IPS-18a (cell line): ENCODE data around the gene PRRC2B.
A peak's percentile ranks its signal among the peaks of the same experiment; 100 is the strongest.
"Not testable (repeated sequence)": the region's sequence is repeated elsewhere in the genome, so short reads cannot be mapped to it uniquely, and the experiment has no call there.

Source experiments
- H3K27ac ChIP-seq: one replicate; pipeline ENCODE4 v1.5.1; 2013; ENCODE audit warnings: low read length
- H3K27me3 ChIP-seq: one replicate; pipeline ENCODE4 v1.6.1; 2013; ENCODE audit warnings: mild to moderate bottlenecking, low read length; ENCODE audit not compliant: control insufficient read depth, insufficient read depth
- H3K36me3 ChIP-seq: one replicate; pipeline ENCODE4 v1.6.1; 2013; ENCODE audit warnings: low read depth, low read length; ENCODE audit not compliant: control insufficient read depth
- H3K4me1 ChIP-seq: one replicate; pipeline ENCODE4 v1.6.1; 2013; ENCODE audit warnings: low read depth, low read length; ENCODE audit not compliant: control insufficient read depth
- H3K4me3 ChIP-seq: one replicate; pipeline ENCODE4 v1.5.1; 2013; ENCODE audit warnings: low read length
- H3K9ac ChIP-seq: one replicate; pipeline ENCODE4 v1.6.1; 2013; ENCODE audit warnings: mild to moderate bottlenecking, low read length, moderate library complexity
- H3K9me3 ChIP-seq: one replicate; pipeline ENCODE4 v1.6.1; 2013; ENCODE audit warnings: low read depth, low read length; ENCODE audit not compliant: control insufficient read depth

Gene PRRC2B

DNA sequence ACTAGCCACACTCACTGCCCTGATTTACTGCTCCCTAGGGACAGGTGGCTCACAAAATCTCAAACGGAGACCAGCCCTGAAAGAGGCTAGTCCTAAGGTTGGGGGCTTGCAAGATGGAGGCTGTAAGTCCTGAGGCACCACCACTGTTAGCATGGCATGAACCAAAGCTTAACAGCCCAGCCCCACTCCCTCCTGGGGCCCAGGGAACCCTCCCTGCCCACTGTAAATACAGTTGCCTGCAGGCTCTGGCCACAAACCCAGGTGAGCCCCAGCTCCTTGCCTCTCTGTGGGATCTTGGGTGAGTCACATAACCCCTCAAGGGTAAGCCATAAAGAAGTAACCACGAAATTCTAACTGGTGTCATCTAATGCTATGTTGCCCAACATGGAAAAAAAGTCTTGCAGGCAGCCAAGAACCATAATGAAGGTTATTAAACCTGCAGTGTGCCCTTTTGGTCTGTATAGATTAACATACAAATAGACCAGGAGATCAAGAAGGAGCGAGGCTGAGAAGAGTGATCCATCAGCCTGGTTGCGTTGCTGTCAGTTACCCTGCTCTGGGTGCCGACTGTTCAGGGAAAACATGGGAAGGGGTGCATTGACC is 107.2 kb downstream of the PRRC2B start:
- Histone ChIP-seq H3K9ac (no peak overlapping the region), H3K4me1 (peaks cover 6% of the 10 kb centered on the region), H3K9me3 (no peaks in the 10 kb centered on the region), H3K27ac (no peak overlapping the region), H3K4me3 (no peak overlapping the region), H3K36me3 (peaks cover 38% of the 10 kb centered on the region), H3K27me3 (peaks cover 10% of the 10 kb centered on the region)

DNA sequence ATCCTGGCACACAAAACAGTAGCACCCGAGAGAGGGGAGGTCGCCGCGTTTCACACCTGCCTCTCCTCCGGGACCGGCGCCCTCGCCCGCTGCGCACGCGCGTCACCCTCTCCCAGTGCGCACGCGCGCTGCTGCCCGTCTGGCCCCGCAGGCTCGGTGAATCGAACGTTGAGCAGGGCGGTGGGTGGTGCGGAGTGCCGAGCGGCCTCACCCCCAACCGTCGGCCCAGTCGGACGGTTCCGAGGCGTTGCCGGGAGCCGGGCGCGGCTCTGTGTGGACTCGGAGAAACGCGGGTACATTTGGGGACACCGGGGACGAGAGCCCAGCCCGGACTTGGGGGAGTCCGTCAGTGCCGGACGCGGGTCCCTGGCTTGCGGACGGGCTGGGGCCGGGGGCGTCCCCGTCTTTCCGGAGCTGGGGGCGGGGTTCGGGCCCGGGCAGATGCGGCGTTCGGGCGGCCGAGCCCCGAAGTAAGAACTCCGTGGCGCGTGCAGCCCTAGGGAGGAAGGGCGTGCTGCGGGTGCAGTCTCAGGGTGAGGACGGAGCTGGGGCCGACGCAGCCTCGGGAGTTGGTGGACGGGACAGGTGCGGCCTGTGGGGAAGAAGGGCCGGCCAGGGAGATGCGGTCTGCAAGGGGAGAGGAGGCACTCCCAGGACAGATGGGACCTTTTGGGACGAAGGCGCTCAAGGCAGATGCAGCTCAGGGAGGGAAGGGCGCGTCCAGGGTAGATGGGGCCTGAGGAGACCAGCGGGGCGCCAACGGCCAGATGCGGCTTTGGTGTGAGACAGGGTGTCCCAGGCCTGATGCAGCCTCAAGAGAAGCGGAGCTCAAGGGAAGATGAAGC is 109.1 kb downstream of the PRRC2B start, which contains the start of gene POMT1:
POMT1 (plus strand) TSS at position 138 of the 845 bp plus-strand sequence. CDS start 1,301 bp downstream, outside the sequence.
- peaks cover 6% of the 10 kb centered on the region for H3K4me1 ChIP-seq
- peaks cover 10% of the 10 kb centered on the region for H3K27me3 ChIP-seq
- H3K36me3 ChIP-seq: peaks cover 23% of the 10 kb centered on the region
- no peak within 1 kb of the TSS for H3K27ac ChIP-seq
- H3K9ac ChIP-seq: peak within 1 kb of the TSS; percentile 57
- peak within 1 kb of the TSS; percentile 80 for H3K4me3 ChIP-seq
- H3K9me3 ChIP-seq: no peaks in the 10 kb centered on the region

- peak overlapping the region; percentile 57 for H3K9ac ChIP-seq
- H3K27me3 ChIP-seq: peaks cover 10% of the 10 kb centered on the region
- peaks cover 14% of the 10 kb centered on the region for H3K36me3 ChIP-seq
- H3K9me3 ChIP-seq: no peaks in the 10 kb centered on the region
- H3K4me1 ChIP-seq: peaks cover 6% of the 10 kb centered on the region
- H3K4me3 ChIP-seq: peak overlapping the region; percentile 80
- no peak overlapping the region for H3K27ac ChIP-seq
Observed at GRCh38 chr9:131503626-131504465, 110.0 kb downstream of the PRRC2B start.

DNA sequence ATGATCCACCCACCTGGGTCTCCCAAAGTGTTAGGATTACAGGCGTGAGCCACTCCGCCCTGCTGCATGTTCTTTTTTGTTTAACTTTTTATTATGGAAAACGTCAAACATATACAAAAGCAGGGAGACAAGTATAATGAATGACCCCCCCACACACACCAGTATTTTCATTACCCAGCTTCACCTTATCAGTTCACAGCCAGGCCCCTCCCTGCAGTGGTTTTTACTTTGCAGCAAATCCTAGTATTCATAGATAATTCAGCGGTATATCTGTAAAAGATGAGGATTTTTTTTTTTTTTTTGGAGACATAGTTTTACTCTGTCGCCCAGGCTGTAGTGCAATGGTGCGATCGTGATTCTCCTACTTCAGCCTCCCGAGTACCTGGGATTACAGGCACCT is 111.1 kb downstream of the PRRC2B start:
- H3K27ac ChIP-seq: no peak overlapping the region
- no peak overlapping the region for H3K4me3 ChIP-seq
- peaks cover 8% of the 10 kb centered on the region for H3K36me3 ChIP-seq
- peaks cover 6% of the 10 kb centered on the region for H3K4me1 ChIP-seq
- peaks cover 10% of the 10 kb centered on the region for H3K27me3 ChIP-seq
- no peak overlapping the region for H3K9ac ChIP-seq
- no peaks in the 10 kb centered on the region for H3K9me3 ChIP-seq

DNA sequence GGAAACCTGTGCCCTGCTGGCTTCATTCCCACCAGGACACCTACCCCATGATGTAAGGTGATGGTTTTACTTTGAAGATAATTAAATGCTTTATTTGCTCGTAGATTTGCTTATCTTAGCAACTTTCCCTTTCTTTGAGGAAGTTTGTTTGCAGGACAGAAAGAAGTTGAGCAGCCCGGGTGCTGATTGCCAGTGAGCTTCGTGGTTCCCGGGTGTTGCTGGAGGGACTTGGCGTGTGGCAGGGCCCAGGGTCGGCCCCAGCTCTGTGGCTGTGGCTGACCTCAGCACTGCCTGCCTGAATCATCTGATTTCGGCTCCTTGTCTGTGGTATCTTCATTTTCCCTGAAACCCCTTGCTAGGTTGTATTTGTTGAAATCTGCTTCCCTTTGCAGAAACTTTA is 117.5 kb downstream of the PRRC2B start:
- Histone ChIP-seq H3K9me3 (no peaks in the 10 kb centered on the region), H3K4me3 (no peak overlapping the region), H3K9ac (no peak overlapping the region), H3K4me1 (no peaks in the 10 kb centered on the region), H3K27ac (no peak overlapping the region), H3K36me3 (peaks cover 45% of the 10 kb centered on the region), H3K27me3 (no peaks in the 10 kb centered on the region)

GRCh38 chr9:131511880-131512279 is 118.0 kb downstream of the PRRC2B start:
- Histone ChIP-seq H3K9me3 (no peaks in the 10 kb centered on the region), H3K27ac (no peak overlapping the region), H3K4me1 (no peaks in the 10 kb centered on the region), H3K9ac (no peak overlapping the region), H3K36me3 (peaks cover 50% of the 10 kb centered on the region), H3K4me3 (no peak overlapping the region), H3K27me3 (no peaks in the 10 kb centered on the region)

DNA sequence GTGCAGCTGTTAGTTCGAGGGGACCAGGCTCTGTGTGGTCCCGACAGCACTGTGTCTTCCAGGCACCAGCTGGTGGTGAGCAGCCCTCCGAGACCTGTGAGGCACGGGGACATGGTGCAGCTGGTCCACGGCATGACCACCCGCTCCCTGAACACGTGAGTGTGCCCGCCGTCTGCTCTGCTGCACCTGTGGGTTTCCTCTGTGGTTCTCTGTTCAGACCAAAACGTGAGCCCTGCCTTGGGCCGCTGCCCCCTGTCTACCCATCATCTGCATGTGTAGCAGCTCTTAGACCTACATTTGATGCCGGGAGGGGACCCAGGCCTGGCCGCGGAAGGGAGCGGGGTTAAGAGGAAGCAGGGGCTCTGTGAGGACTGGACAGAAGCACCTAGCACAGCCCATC is 119.3 kb downstream of the PRRC2B start:
- Histone ChIP-seq H3K9ac (no peak overlapping the region), H3K27ac (no peak overlapping the region), H3K9me3 (no peaks in the 10 kb centered on the region), H3K4me1 (no peaks in the 10 kb centered on the region), H3K27me3 (no peaks in the 10 kb centered on the region), H3K4me3 (no peak overlapping the region), H3K36me3 (peaks cover 53% of the 10 kb centered on the region)

DNA sequence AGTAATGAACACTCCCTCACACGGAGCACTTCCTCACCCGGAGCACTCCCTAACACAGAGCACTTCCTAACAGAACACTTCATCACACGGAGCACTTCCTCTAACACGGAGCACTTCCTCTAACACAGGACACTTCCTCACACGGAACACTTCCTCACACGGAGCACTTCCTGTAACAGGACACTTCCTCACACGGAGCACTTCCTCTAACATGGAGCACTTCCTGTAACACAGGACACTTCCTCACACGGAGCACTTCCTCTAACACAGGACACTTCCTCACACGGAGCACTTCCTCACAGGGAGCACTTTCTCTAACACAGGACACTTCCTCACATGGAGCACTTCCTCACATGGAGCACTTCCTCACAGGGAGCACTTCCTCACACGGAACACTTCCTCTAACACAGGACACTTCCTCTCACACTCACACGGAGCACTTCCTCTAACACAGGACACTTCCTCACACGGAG is 121.7 kb downstream of the PRRC2B start:
- not testable (repeated sequence) for H3K27me3 ChIP-seq, H3K27ac ChIP-seq, H3K4me1 ChIP-seq, H3K4me3 ChIP-seq, H3K9me3 ChIP-seq, H3K9ac ChIP-seq
- peaks cover 67% of the 10 kb centered on the region for H3K36me3 ChIP-seq

GRCh38 chr9:131516100-131516499 is 122.2 kb downstream of the PRRC2B start:
- H3K9me3 ChIP-seq: no peaks in the 10 kb centered on the region
- peaks cover 63% of the 10 kb centered on the region for H3K36me3 ChIP-seq
- no peaks in the 10 kb centered on the region for H3K27me3 ChIP-seq
- no peak overlapping the region for H3K27ac ChIP-seq
- no peak overlapping the region for H3K9ac ChIP-seq
- H3K4me3 ChIP-seq: no peak overlapping the region
- no peaks in the 10 kb centered on the region for H3K4me1 ChIP-seq

DNA sequence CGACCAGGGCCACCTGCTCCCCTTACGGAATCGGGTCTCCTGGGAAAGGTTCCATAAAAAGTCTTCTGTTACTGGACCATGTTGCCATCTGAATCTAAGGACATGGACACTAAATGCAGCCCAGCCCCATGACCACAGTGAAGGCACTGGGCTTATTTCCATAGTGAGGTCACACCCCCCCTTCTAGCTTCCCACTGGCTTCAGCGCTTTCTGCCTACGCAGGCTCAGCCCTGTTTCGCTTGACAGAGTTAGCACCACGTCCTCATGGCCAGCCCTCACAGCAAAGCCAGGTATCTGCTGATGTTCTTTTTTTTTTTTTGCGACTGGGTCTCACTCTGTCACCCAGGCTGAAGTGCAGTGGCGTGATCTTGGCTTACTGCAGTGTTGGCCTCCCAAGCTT is 123.0 kb downstream of the PRRC2B start:
- Histone ChIP-seq H3K27ac (no peak overlapping the region), H3K9ac (no peak overlapping the region), H3K36me3 (peaks cover 65% of the 10 kb centered on the region), H3K9me3 (no peaks in the 10 kb centered on the region), H3K4me3 (no peak overlapping the region), H3K27me3 (no peaks in the 10 kb centered on the region), H3K4me1 (no peaks in the 10 kb centered on the region)

DNA sequence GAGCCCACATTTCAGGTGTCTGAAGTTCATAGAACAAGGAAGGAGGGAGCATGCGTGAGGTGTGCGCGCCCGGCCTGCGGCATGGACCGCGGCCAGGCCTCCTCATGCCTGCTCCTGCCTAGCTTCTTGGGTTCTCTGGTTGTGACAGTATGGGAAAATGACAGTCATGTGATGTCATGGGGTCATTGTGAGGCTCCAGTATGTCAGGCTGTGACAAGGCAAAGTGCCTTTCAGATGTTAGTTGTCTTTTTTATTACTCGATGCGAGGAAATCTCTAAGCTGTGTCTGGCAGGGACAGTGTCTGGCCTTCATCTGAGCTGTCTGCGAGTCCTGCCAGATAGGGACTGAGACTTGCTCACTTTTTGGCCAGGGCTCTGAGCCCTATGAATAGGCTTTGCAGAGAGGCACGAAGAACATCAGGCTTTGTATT is 123.9 kb downstream of the PRRC2B start:
- Histone ChIP-seq H3K4me3 (no peak overlapping the region), H3K9ac (no peak overlapping the region), H3K36me3 (peaks cover 60% of the 10 kb centered on the region), H3K9me3 (no peaks in the 10 kb centered on the region), H3K27ac (no peak overlapping the region), H3K27me3 (no peaks in the 10 kb centered on the region), H3K4me1 (no peaks in the 10 kb centered on the region)
